H1 (cell line): Measurements from ENCODE around the gene HES4. TPM values are rescaled to one million over a fixed set of nuclear protein-coding genes. Genes with fewer than 3 reads are reported as not detected.

Experiments used
- CTCF ChIA-PET: fragments of 300-600 bp; sonication (Branson Sonifier 250); formaldehyde crosslinking; loops from one replicate; lab custom pipeline; 2021; ENCODE audit not compliant: partially characterized antibody; lab: Charles Lee
- POLR2A ChIA-PET: fragments of 300-600 bp; sonication (Branson Sonifier 250); formaldehyde crosslinking; loops from one replicate; lab custom pipeline; 2021; ENCODE audit warnings: inconsistent platforms; ENCODE audit not compliant: partially characterized antibody; lab: Charles Lee
- DNase-seq, 2 experiments: peaks; one replicate each; pipeline versions ENCODE4 v3.0.0 to v3.0.0-alpha.2; 2010 to 2022; ENCODE audit warnings: low spot score in 2 of 2, low read depth in 1 of 2, mixed read lengths in 1 of 2
- FAIRE-seq: peaks from 2 replicates; lab custom pipeline; 2011; peaks lifted over from hg19 to GRCh38; lab: Jason Lieb, UNC
- H2AFZ ChIP-seq: 2 replicates; pipeline ENCODE4 v1.8.1; 2012; ENCODE audit warnings: low read length, inconsistent platforms
- H2AK5ac ChIP-seq: 2 replicates; pipeline ENCODE4 v1.6.1; 2013; ENCODE audit warnings: low read depth, low read length
- H2BK120ac ChIP-seq: replicated peaks from 2 replicates; pipeline ENCODE3; 2013; ENCODE audit warnings: low read depth, low read length, inconsistent platforms
- H2BK12ac ChIP-seq: 2 replicates; pipeline ENCODE4 v1.6.1; 2013; ENCODE audit warnings: low read depth, low read length
- H2BK15ac ChIP-seq: 2 replicates; pipeline ENCODE4 v1.6.1; 2013; ENCODE audit warnings: low read length
- H2BK20ac ChIP-seq: 2 replicates; pipeline ENCODE4 v1.6.1; 2013; ENCODE audit warnings: low read length
- H2BK5ac ChIP-seq: 2 replicates; pipeline ENCODE4 v1.6.1; 2013; ENCODE audit warnings: low read depth, low read length
- H3K14ac ChIP-seq: 2 replicates; pipeline ENCODE4 v1.6.1; 2013; ENCODE audit warnings: inconsistent platforms; ENCODE audit not compliant: insufficient read length
- H3K18ac ChIP-seq: 2 replicates; pipeline ENCODE4 v1.6.1; 2013; ENCODE audit warnings: low read length; ENCODE audit errors: extremely low read depth
- H3K23ac ChIP-seq: 2 replicates; pipeline ENCODE4 v1.6.1; 2013; ENCODE audit warnings: inconsistent platforms; ENCODE audit not compliant: insufficient read length
- H3K23me2 ChIP-seq: 2 replicates; pipeline ENCODE4 v1.6.1; 2013; ENCODE audit warnings: low read depth, low read length
- H3K27ac ChIP-seq: 2 replicates; pipeline ENCODE4 v1.6.1; 2011; ENCODE audit warnings: low read depth, low read length, inconsistent platforms
- H3K27me3 ChIP-seq, 4 experiments: replicated peaks in 1 of 4; 1 replicate in 1 of 4; 2 replicates in 3 of 4; pipeline versions ENCODE4 v1.6.1 to v1.8.1; 2011 to 2013; ENCODE audit warnings: low read length in 3 of 4, mild to moderate bottlenecking in 3 of 4, inconsistent platforms in 2 of 4, mixed read lengths in 2 of 4, moderate library complexity in 1 of 4; ENCODE audit not compliant: control insufficient read depth in 3 of 4, insufficient read depth in 3 of 4; ENCODE audit errors: extremely low read depth in 1 of 4
- H3K36me3 ChIP-seq, 4 experiments: 2 replicates each; pipeline versions ENCODE4 v1.6.1 to v1.8.1; 2011 to 2013; ENCODE audit warnings: mild to moderate bottlenecking in 4 of 4, low read length in 3 of 4, moderate library complexity in 2 of 4, control low read depth in 1 of 4, inconsistent platforms in 1 of 4; ENCODE audit not compliant: insufficient read depth in 4 of 4, control insufficient read depth in 2 of 4
- H3K4ac ChIP-seq: replicated peaks from 2 replicates; pipeline ENCODE3; 2013; ENCODE audit warnings: low read length, low read depth, mixed read lengths, inconsistent platforms; ENCODE audit not compliant: insufficient read length
- H3K4me1 ChIP-seq, 4 experiments: replicated peaks in 1 of 4; 1 replicate in 1 of 4; 2 replicates in 3 of 4; pipeline versions ENCODE4 v1.6.1 to v1.8.1; 2011 to 2013; ENCODE audit warnings: low read length in 3 of 4, inconsistent platforms in 2 of 4, mixed read lengths in 1 of 4; ENCODE audit not compliant: insufficient read depth in 4 of 4, control insufficient read depth in 3 of 4
- H3K4me2 ChIP-seq, 2 experiments: 2 replicates each; pipeline versions ENCODE4 v1.6.1 to v1.8.1; 2011 to 2013; ENCODE audit warnings: low read depth in 2 of 2, low read length in 2 of 2, control low read depth in 1 of 2, inconsistent platforms in 1 of 2, mild to moderate bottlenecking in 1 of 2; ENCODE audit not compliant: insufficient read depth in 1 of 2
- H3K4me3 ChIP-seq, 4 experiments: fragments of 200-600, 300-600 bp in 1 of 4; sonication (generic), shearing (Covaris generic), sonication (Bioruptor Twin) in 1 of 4; 2 replicates each; pipeline versions ENCODE4 v1.5.1 to v1.8.1; 2011 to 2016; ENCODE audit warnings: low read length in 4 of 4, low read depth in 3 of 4, control low read depth in 2 of 4, inconsistent platforms in 2 of 4, mild to moderate bottlenecking in 2 of 4, mixed read lengths in 1 of 4, moderate library complexity in 1 of 4; ENCODE audit not compliant: insufficient read depth in 2 of 4; ENCODE audit errors: extremely low read depth in 1 of 4
- H3K56ac ChIP-seq: replicated peaks from 2 replicates; pipeline ENCODE3; 2013; ENCODE audit warnings: low read depth, mild to moderate bottlenecking, mixed read lengths, low read length, inconsistent platforms; ENCODE audit not compliant: insufficient read length
- H3K79me1 ChIP-seq: 2 replicates; pipeline ENCODE4 v1.6.1; 2013; ENCODE audit warnings: low read depth, low read length, control low read depth
- H3K79me2 ChIP-seq, 2 experiments: 2 replicates each; pipeline versions ENCODE4 v1.6.1 to v1.8.1; 2012 to 2013; ENCODE audit warnings: low read length in 2 of 2, mild to moderate bottlenecking in 2 of 2, inconsistent platforms in 1 of 2; ENCODE audit not compliant: insufficient read depth in 2 of 2, control insufficient read depth in 1 of 2
- H3K9ac ChIP-seq, 4 experiments: replicated peaks in 1 of 4; 1 replicate in 1 of 4; 2 replicates in 3 of 4; pipeline versions ENCODE4 v1.6.1 to v1.8.1; 2011 to 2013; ENCODE audit warnings: low read depth in 3 of 4, low read length in 3 of 4, control low read depth in 2 of 4, mild to moderate bottlenecking in 2 of 4, moderate library complexity in 2 of 4, inconsistent platforms in 1 of 4; ENCODE audit errors: extremely low read depth in 1 of 4
- H3K9me3 ChIP-seq, 2 experiments: 2 replicates each; pipeline versions ENCODE4 v1.6.1 to v1.8.1; 2012 to 2013; ENCODE audit warnings: mild to moderate bottlenecking in 2 of 2, moderate library complexity in 2 of 2, control low read depth in 1 of 2, inconsistent platforms in 1 of 2, low read depth in 1 of 2, low read length in 1 of 2, mixed read lengths in 1 of 2; ENCODE audit not compliant: insufficient read depth in 2 of 2
- H4K20me1 ChIP-seq, 2 experiments: replicated peaks in 1 of 2; 2 replicates each; pipeline versions ENCODE3 to v1.8.1; 2011 to 2013; ENCODE audit warnings: inconsistent platforms in 2 of 2, low read length in 2 of 2, mild to moderate bottlenecking in 1 of 2; ENCODE audit not compliant: insufficient read depth in 2 of 2, control insufficient read depth in 1 of 2
- H4K5ac ChIP-seq: 2 replicates; pipeline ENCODE4 v1.6.1; 2013; ENCODE audit warnings: low read length, low read depth, mixed read lengths, inconsistent platforms; ENCODE audit not compliant: insufficient read length
- H4K8ac ChIP-seq: 2 replicates; pipeline ENCODE4 v1.8.0; 2013; ENCODE audit warnings: mild to moderate bottlenecking, moderate library complexity, low read length, inconsistent platforms; ENCODE audit not compliant: insufficient read depth; ENCODE audit errors: extremely low read depth
- H4K91ac ChIP-seq: replicated peaks from 2 replicates; pipeline ENCODE3; 2013; ENCODE audit warnings: low read length, mixed read lengths, inconsistent platforms; ENCODE audit not compliant: insufficient read length
- EZH2 ChIP-seq: fragments of 200-600 bp; sonication (generic); IDR thresholded peaks from 2 replicates; pipeline ENCODE4 v1.7.1; 2012; ENCODE audit warnings: low read depth, mild to moderate bottlenecking, moderate library complexity, low read length, inconsistent platforms; ENCODE audit not compliant: severe bottlenecking
- YY1 ChIP-seq: IDR thresholded peaks from 2 replicates; pipeline ENCODE4 v1.6.1; 2011; ENCODE audit warnings: low read depth, mild to moderate bottlenecking, low read length
- WGBS, 2 experiments: shearing (Covaris generic) in 1 of 2; methylation state at CpG; one replicate each; pipeline versions ENCODE4 v1.1.6 to v1.1.7; 2013 to 2015; ENCODE audit warnings: low lambda C conversion rate in 2 of 2, mixed read lengths in 2 of 2, inconsistent platforms in 1 of 2, low coverage in 1 of 2, missing lambda C conversion rate in 1 of 2; ENCODE audit not compliant: insufficient replicate concordance in 2 of 2, insufficient coverage in 1 of 2, insufficient read length in 1 of 2; ENCODE audit errors: extremely low coverage in 1 of 2, missing lambda C conversion rate in 1 of 2; 5-methylcytosine and 5-hydroxymethylcytosine counted together
- polyA plus RNA-seq, 7 experiments: library from polyadenylated mRNA; depleted of rRNA in 3 of 7; stranded (reverse) in 5 of 7; unstranded in 2 of 7; fragments of >200 nt in 5 of 7; fragments of 200-250 nt in 2 of 7; gene quantifications; 1 replicate in 5 of 7; 2 replicates in 1 of 7; 4 replicates in 1 of 7; pipeline versions ENCODE4 v1.2.1 to v1.2.3, GENCODE V29; 2011 to 2013; ENCODE audit warnings: missing spikeins in 2 of 7, mixed read lengths in 2 of 7
- total RNA-seq: library from RNA; stranded (reverse); fragmentation: NEBNext Ultra II Directional; extraction: Animal tissue kit (Norgen Biotek cat#: 25700); gene quantifications from 2 replicates; pipeline ENCODE4 v1.2.1, GENCODE V29; 2021

The HES4 gene
- total and polyA plus RNA-seq, 2 of the 8 experiments (the other 6 are each of a cell fraction or from before 2014, with no cell fraction given): 2.8 to 3.5 TPM

- ChIA-PET POLR2A (interaction anchor here (0.8 to 14.9 kb wide), 13 partner anchors 8 to 150 kb away, joined by 3 to 245 read pairs (median 5); partner anchors contain the start of gene HES4), CTCF (interaction anchor here (0.5 to 7.8 kb wide), 18 partner anchors 9 to 1137 kb away, joined by 3 to 74 read pairs (median 6); partner anchors contain the start of genes HES4 and PERM1)
- H2AK5ac ChIP-seq: peak overlapping the region; percentile 69; the same call in 1 of the 2 replicates
- H4K20me1 ChIP-seq: no peaks in the 10 kb centered on the region
- peak overlapping the region; percentile 97; the same call in 1 of the 2 replicates for H4K8ac ChIP-seq
- peak overlapping the region in 2 of 4 experiments; percentile 60 to 62; a peak in 2 of 7 replicates for H3K9ac ChIP-seq
- peak overlapping the region; percentile 90 for H3K18ac ChIP-seq
- peak overlapping the region; percentile 76 to 98 for H3K4me2 ChIP-seq
- no peaks in the 10 kb centered on the region for H3K9me3 ChIP-seq
- H3K14ac ChIP-seq: no peak overlapping the region
- peak overlapping the region; percentile 68 for H4K91ac ChIP-seq
- H3K27me3 ChIP-seq: peaks cover 0 to 3% (median 0%) of the 10 kb centered on the region in 4 experiments; a peak in 2 of 7 replicates
- peak overlapping the region; percentile 98; the same call in 1 of the 2 replicates for H2BK20ac ChIP-seq
- no peaks in the 10 kb centered on the region for H3K36me3 ChIP-seq
- H2BK15ac ChIP-seq: peak overlapping the region; percentile 99
- H3K79me1 ChIP-seq: no peaks in the 10 kb centered on the region
- H3K23me2 ChIP-seq: peaks cover 6% of the 10 kb centered on the region
- peak overlapping the region; percentile 5 for H3K56ac ChIP-seq
- H3K4ac ChIP-seq: peak overlapping the region; percentile 60
- H3K27ac ChIP-seq: peak overlapping the region; percentile 61; the same call in 1 of the 2 replicates
- H3K4me1 ChIP-seq: peaks cover 0 to 21% (median 15%) of the 10 kb centered on the region in 4 experiments; a peak in 6 of 7 replicates
- no peak overlapping the region for H2AFZ ChIP-seq
- no peak overlapping the region for H3K23ac ChIP-seq
- peak overlapping the region; percentile 37 to 64 (median 59); a peak in 7 of 8 replicates for H3K4me3 ChIP-seq
- no peak for FAIRE-seq
- no peak overlapping the region for H2BK120ac ChIP-seq
- TF ChIP-seq EZH2: no peak
- peak; percentile 45; the same call in 1 of the 2 replicates for TF ChIP-seq YY1
- H2BK5ac ChIP-seq: peak overlapping the region; percentile 92
- peak overlapping the region; percentile 99 for H2BK12ac ChIP-seq
- WGBS, 2 experiments: 76% methylated on average over 37 of the region's 41 CpGs; no CpG with 5 or more reads in 1 of the 2 experiments
- DNase-seq: peak in 1 of 2 experiments; percentile 63
- no peaks in the 10 kb centered on the region for H3K79me2 ChIP-seq
- no peak overlapping the region for H4K5ac ChIP-seq
Measured at GRCh38 chr1:1013922-1014648, 14.2 kb upstream of the HES4 start.
